Thyroid gland (tissue), 4 donors: ENCODE data around the gene FIBCD1. TPM values are rescaled to one million over a fixed set of nuclear protein-coding genes. Genes with fewer than 3 reads are reported as not detected.
A peak's percentile ranks its signal among the peaks of the same experiment; 100 is the strongest.

Experiments
- DNase-seq, 2 donors: peaks; one replicate each; pipeline ENCODE4 v3.0.0-alpha.2; 2019
- H3K27ac ChIP-seq, 3 donors: fragments of 200-600 bp; sonication (generic); 1 replicate in 2 of 3; 2 replicates in 1 of 3; pipeline ENCODE4 v1.5.1; 2016 to 2019; ENCODE audit warnings: mild to moderate bottlenecking in 1 of 3, moderate library complexity in 1 of 3
- H3K27me3 ChIP-seq: fragments of 200-600 bp; sonication (generic); one replicate; pipeline ENCODE4 v1.5.1; 2019
- H3K36me3 ChIP-seq, 2 donors: fragments of 200-600 bp; sonication (generic); one replicate each; pipeline ENCODE4 v1.5.1; 2016 to 2019
- H3K4me1 ChIP-seq, 2 donors: fragments of 200-600 bp; sonication (generic); one replicate each; pipeline ENCODE4 v1.5.1; 2017 to 2019
- H3K4me3 ChIP-seq, 3 donors: fragments of 200-600 bp; sonication (generic); replicated peaks in 1 of 3; 1 replicate in 2 of 3; 2 replicates in 1 of 3; pipeline ENCODE4 v1.5.1; 2016; ENCODE audit warnings: mild to moderate bottlenecking in 1 of 3
- H3K9me3 ChIP-seq: fragments of 200-600 bp; sonication (generic); one replicate; pipeline ENCODE4 v1.5.1; 2017
- CTCF ChIP-seq, 6 experiments: fragments of 200-600 bp in 3 of 6; fragments of 450-650 bp in 3 of 6; sonication (generic) in 3 of 6; IDR thresholded peaks; one replicate each; pipeline ENCODE4 v1.5.1; 2016 to 2019; ENCODE audit warnings: antibody characterized with exemption in 6 of 6, mild to moderate bottlenecking in 2 of 6, inconsistent platforms in 1 of 6, moderate library complexity in 1 of 6
- POLR2A ChIP-seq, 2 donors: fragments of 450-650 bp; IDR thresholded peaks; one replicate each; pipeline ENCODE4 v1.6.1; 2017; ENCODE audit warnings: antibody characterized with exemption in 2 of 2, mild to moderate bottlenecking in 2 of 2, moderate library complexity in 1 of 2
- WGBS, 2 donors: methylation state at CpG; one replicate each; pipeline ENCODE4 v1.1.5; 2017; 5-methylcytosine and 5-hydroxymethylcytosine counted together
- intact Hi-C: fragments of 100-400 bp; cut with DNase I; formaldehyde crosslinking; loops from one replicate; pipeline ENCODE4 v1.15.1; 2023
- total RNA-seq, 4 donors: library from RNA; depleted of rRNA; stranded (reverse); fragments of >200 nt; gene quantifications; one replicate each; pipeline ENCODE4 v1.2.3, GENCODE V29; 2016

FIBCD1 gene
- total RNA-seq, 4 donors from 2014 or later: 0.11 to 0.13 TPM; not detected in 2

GRCh38 chr9:130856474-130856873 lies 82.6 kb downstream of the FIBCD1 start:
- WGBS, 2 donors: 85 to 90% methylated on average over 8 of the region's 8 CpGs

GRCh38 chr9:130854835-130855234 lies 84.2 kb downstream of the FIBCD1 start:
- intact Hi-C loops: no loop called here
- H3K4me3 ChIP-seq: no peak overlapping the region
- no peaks in the 10 kb centered on the region for H3K9me3 ChIP-seq
- H3K27ac ChIP-seq: no peak overlapping the region
- H3K27me3 ChIP-seq: no peaks in the 10 kb centered on the region
- no peak for TF ChIP-seq POLR2A (IDR thresholded peaks at IDR 0.05)
- TF ChIP-seq CTCF (IDR thresholded peaks at IDR 0.05): no peak
- 96 to 97% methylated on average over 9 of the region's 9 CpGs for WGBS, 2 donors
- H3K36me3 ChIP-seq: peaks cover 26 to 27% of the 10 kb centered on the region in 2 donors
- peaks cover 25 to 29% of the 10 kb centered on the region in 2 donors for H3K4me1 ChIP-seq
- no peak for DNase-seq

More at GRCh38 chr9:130856474-130856873, 82.6 kb downstream of the FIBCD1 start:
- no peak for DNase-seq
- H3K36me3 ChIP-seq: peaks cover 26 to 27% of the 10 kb centered on the region in 2 donors
- H3K9me3 ChIP-seq: no peaks in the 10 kb centered on the region
- TF ChIP-seq POLR2A (IDR thresholded peaks at IDR 0.05) (no peak), CTCF (IDR thresholded peaks at IDR 0.05) (no peak)
- no peaks in the 10 kb centered on the region for H3K27me3 ChIP-seq
- H3K27ac ChIP-seq: no peak overlapping the region
- intact Hi-C loops: no loop called here
- H3K4me1 ChIP-seq: peaks cover 36 to 37% of the 10 kb centered on the region in 2 donors
- H3K4me3 ChIP-seq: no peak overlapping the region

- Histone ChIP-seq H3K9me3 (no peaks in the 10 kb centered on the region), H3K36me3 (peaks cover 26 to 27% of the 10 kb centered on the region in 2 donors), H3K27me3 (no peaks in the 10 kb centered on the region), H3K4me3 (no peak overlapping the region), H3K27ac (no peak overlapping the region), H3K4me1 (peaks cover 19 to 28% of the 10 kb centered on the region in 2 donors)
- TF ChIP-seq CTCF (IDR thresholded peaks at IDR 0.05): no peak
- intact Hi-C loops: no loop called here
- no peak for DNase-seq
- WGBS, 2 donors: 82 to 83% methylated on average over 8 of the region's 8 CpGs
Measured at GRCh38 chr9:130854092-130854491, 85.0 kb downstream of the FIBCD1 start.

- intact Hi-C loops: no loop called here
- Histone ChIP-seq H3K27ac (peak overlapping the region in 1 of 3 donors; percentile 9), H3K36me3 (peaks cover 26 to 27% of the 10 kb centered on the region in 2 donors), H3K27me3 (no peaks in the 10 kb centered on the region), H3K4me1 (peaks cover 9 to 27% of the 10 kb centered on the region in 2 donors), H3K4me3 (no peak overlapping the region), H3K9me3 (no peaks in the 10 kb centered on the region)
- TF ChIP-seq CTCF (IDR thresholded peaks at IDR 0.05): no peak
- TF ChIP-seq POLR2A (IDR thresholded peaks at IDR 0.05): no peak
- WGBS, 2 donors: 87 to 88% methylated on average over 7 of the region's 7 CpGs
- DNase-seq: no peak
Measured at GRCh38 chr9:130852801-130853200, 86.2 kb downstream of the FIBCD1 start.

Other genes with a start within 250 kb of the FIBCD1 start
- 10 to 100 TPM; 19.2 to 21.6 (median 20.3) TPM for gene EXOSC2, start 245.5 kb downstream of the FIBCD1 start, total RNA-seq
- gene ABL1, start 104.0 kb downstream of the FIBCD1 start, total RNA-seq: 10 to 100 TPM; 60.3 to 97.0 (median 79.8) TPM
- gene QRFP, start 42.4 kb downstream of the FIBCD1 start, total RNA-seq: not detected
- 10 to 100 TPM in 1 of 4 donors, 1 to 10 TPM in 2, under 1 TPM in 1; 0.81 to 11.1 (median 3.2) TPM for gene LAMC3, start 69.9 kb upstream of the FIBCD1 start, total RNA-seq
- 100 to 1,000 TPM in 1 of 4 donors, 10 to 100 TPM in 3; 43.0 to 114 (median 87.9) TPM for gene AIF1L, start 157.3 kb upstream of the FIBCD1 start, total RNA-seq
- gene NUP214, start 186.3 kb upstream of the FIBCD1 start, total RNA-seq: 10 to 100 TPM; 27.3 to 59.2 (median 46.6) TPM